Measurements from ENCODE around the gene MAP3K8.
"Not testable (repeated sequence)": the region's sequence is repeated elsewhere in the genome, so short reads cannot be mapped to it uniquely, and the experiment has no call there.

- not testable (repeated sequence) for TF ChIP-seq CTCF, POLR2A, EP300, POLR2AphosphoS5 (IDR thresholded peaks at IDR 0.05)
Measured at GRCh38 chr10:30475515-30475914, 41.5 kb downstream of the MAP3K8 start.

All from upper lobe of left lung (tissue), 4 donors.